HepG2 (cell line): ENCODE measurements around the gene ZNRF3. TPM values are rescaled to one million over a fixed set of nuclear protein-coding genes. Genes with fewer than 3 reads are reported as not detected.
A peak's percentile ranks its signal among the peaks of the same experiment; 100 is the strongest.

ENCODE experiments used
- CCAR2 ChIP-seq: fragments of 200-400 bp; formaldehyde crosslinking; optimal IDR thresholded peaks from 2 replicates; pipeline ENCODE3; 2018; ENCODE audit warnings: low read depth, mild to moderate bottlenecking, low read length, moderate library complexity
- ELF3 ChIP-seq: IDR thresholded peaks from 2 replicates; pipeline ENCODE4 v1.6.1; 2016; ENCODE audit warnings: missing genetic modification reagents, missing compliant biosample characterization
- NONO ChIP-seq, 2 experiments: fragments of 450-650 bp in 1 of 2; sonication (generic) in 1 of 2; formaldehyde crosslinking in 1 of 2; IDR thresholded peaks in 1 of 2; conservative IDR thresholded peaks in 1 of 2; 2 replicates each; pipeline versions ENCODE4 v1.6.1 to v1.8.0; 2017 to 2022; ENCODE audit warnings: mild to moderate bottlenecking in 1 of 2, missing genetic modification reagents in 1 of 2, moderate library complexity in 1 of 2
- SMAD1 ChIP-seq: sonication (generic); formaldehyde crosslinking; IDR thresholded peaks from 2 replicates; pipeline ENCODE4 v1.4.0; 2020; ENCODE audit warnings: missing genetic modification reagents, low read depth, mild to moderate bottlenecking, borderline replicate concordance
- SRSF9 ChIP-seq: fragments of 200-400 bp; formaldehyde crosslinking; IDR thresholded peaks from 2 replicates; pipeline ENCODE4 v1.6.1; 2018; ENCODE audit warnings: borderline replicate concordance, mild to moderate bottlenecking, low read depth, low read length; ENCODE audit not compliant: insufficient read depth, poor library complexity, severe bottlenecking
- TBX3 ChIP-seq: fragments of 450-650 bp; IDR thresholded peaks from 2 replicates; pipeline ENCODE4 v1.6.1; 2017; ENCODE audit warnings: antibody characterized with exemption, mild to moderate bottlenecking, inconsistent platforms, borderline replicate concordance
- ZBTB20 ChIP-seq: sonication (generic); formaldehyde crosslinking; IDR thresholded peaks from 2 replicates; pipeline ENCODE4 v1.8.1; 2023; ENCODE audit warnings: missing genetic modification reagents, low read depth, mild to moderate bottlenecking, borderline replicate concordance
- polyA plus RNA-seq, 8 experiments: library from polyadenylated mRNA; depleted of rRNA in 3 of 8; stranded (reverse) in 7 of 8; unstranded in 1 of 8; fragments of >200 nt; fragmentation: Illumina TruSeq in 4 of 8; extraction: Trizol in 4 of 8; gene quantifications; 2 replicates each; pipeline versions ENCODE4 v1.2.1 to v1.2.3, GENCODE V29; 2011 to 2016; ENCODE audit warnings: low read depth in 4 of 8, missing spikeins in 1 of 8, mixed read lengths in 1 of 8; ENCODE audit not compliant: insufficient read depth in 1 of 8
- total RNA-seq, 5 experiments: library from RNA; depleted of rRNA; stranded (reverse); fragments of >200 nt; fragmentation: Illumina TruSeq; extraction: Trizol; gene quantifications; 2 replicates each; pipeline ENCODE4 v1.2.3, GENCODE V29; 2016; ENCODE audit warnings: low read depth in 1 of 5
- TF ChIP-seq, protein P1 (sequence below): sonication (generic); formaldehyde crosslinking; IDR thresholded peaks from 2 replicates; pipeline ENCODE4 v1.4.0; 2020; ENCODE audit warnings: missing genetic modification reagents
- TF ChIP-seq, protein P2 (sequence below): sonication (generic); formaldehyde crosslinking; IDR thresholded peaks from 2 replicates; pipeline ENCODE4 v1.5.0; 2020; ENCODE audit warnings: missing genetic modification reagents
- TF ChIP-seq, protein P3 (sequence below): sonication (generic); formaldehyde crosslinking; IDR thresholded peaks from 2 replicates; pipeline ENCODE4 v1.5.1; 2020; ENCODE audit warnings: mild to moderate bottlenecking, missing genetic modification reagents, borderline replicate concordance
- TF ChIP-seq, protein P4 (sequence below): sonication (generic); formaldehyde crosslinking; IDR thresholded peaks from 2 replicates; pipeline ENCODE4 v1.5.1; 2020; ENCODE audit warnings: missing genetic modification reagents, mild to moderate bottlenecking, borderline replicate concordance
- TF ChIP-seq, protein P5 (sequence below), 2 experiments: IDR thresholded peaks; 2 replicates each; pipeline ENCODE4 v1.6.1; 2011 to 2012; ENCODE audit warnings: low read length in 2 of 2, borderline replicate concordance in 1 of 2, low read depth in 1 of 2, mild to moderate bottlenecking in 1 of 2, moderate library complexity in 1 of 2
- TF ChIP-seq, protein P6 (sequence below): sonication (generic); formaldehyde crosslinking; IDR thresholded peaks from 2 replicates; pipeline ENCODE4 v1.5.0; 2020; ENCODE audit warnings: missing genetic modification reagents

Gene ZNRF3
- total and polyA plus RNA-seq, 2 of the 13 experiments (the other 11 are each of a cell fraction or from before 2014, with no cell fraction given): 20.3 to 36.7 TPM

DNA sequence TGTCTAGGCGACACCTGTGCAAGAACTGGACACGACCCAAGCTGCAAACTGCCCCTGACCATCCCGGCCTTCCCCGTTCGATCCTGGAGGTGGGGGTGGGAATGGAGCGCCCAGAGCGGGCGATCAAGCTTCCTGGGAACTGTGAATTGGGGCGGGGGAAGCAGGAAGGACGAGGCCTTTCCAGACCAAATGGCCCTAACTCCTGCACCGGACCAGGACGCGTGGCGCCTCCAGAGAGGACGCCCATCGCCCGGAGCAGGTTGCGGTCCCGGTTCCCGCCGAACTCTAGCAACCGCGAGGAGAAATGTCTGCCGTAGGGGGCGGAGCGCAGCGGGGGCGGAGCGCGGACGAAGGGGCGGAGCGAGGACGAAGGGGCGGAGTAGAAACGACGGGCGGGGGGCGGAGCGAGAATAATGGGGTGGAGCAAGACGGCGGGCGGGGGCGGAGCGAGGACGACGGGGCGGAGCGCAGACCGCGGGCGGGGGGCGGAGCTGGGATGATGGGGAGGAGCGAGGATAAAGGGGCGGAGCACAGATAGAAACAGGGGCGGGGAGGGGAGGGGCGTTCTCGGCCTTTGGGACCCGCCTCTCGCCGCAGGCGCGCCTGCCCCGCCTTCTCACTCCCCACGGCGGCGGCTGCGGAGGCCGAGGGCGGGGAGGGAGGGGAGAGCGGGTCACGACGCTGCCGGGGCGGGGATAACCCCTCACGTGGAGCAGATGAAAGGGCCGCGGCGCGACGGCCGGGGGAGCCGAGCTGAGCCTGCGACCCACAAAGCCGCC is at the start of gene ZNRF3 (continued):
- TF ChIP-seq SMAD1 (CRISPR knock-in tag) (0 out of 2 replicates have a peak, but pooled peaks have one; percentile 63), SRSF9 (no peak), TBX3 (no peak), NONO (IDR thresholded peaks at IDR 0.05) (no peak), NONO (CRISPR knock-in tag; conservative IDR thresholded peaks at IDR 0.05) (peak; percentile 44), CCAR2 (no peak), ZBTB20 (CRISPR knock-in tag) (no peak; the same call in 1 of the 2 replicates), ELF3 (peak; percentile 18; the same call in 1 of the 2 replicates)
- TF ChIP-seq, protein P1, sequence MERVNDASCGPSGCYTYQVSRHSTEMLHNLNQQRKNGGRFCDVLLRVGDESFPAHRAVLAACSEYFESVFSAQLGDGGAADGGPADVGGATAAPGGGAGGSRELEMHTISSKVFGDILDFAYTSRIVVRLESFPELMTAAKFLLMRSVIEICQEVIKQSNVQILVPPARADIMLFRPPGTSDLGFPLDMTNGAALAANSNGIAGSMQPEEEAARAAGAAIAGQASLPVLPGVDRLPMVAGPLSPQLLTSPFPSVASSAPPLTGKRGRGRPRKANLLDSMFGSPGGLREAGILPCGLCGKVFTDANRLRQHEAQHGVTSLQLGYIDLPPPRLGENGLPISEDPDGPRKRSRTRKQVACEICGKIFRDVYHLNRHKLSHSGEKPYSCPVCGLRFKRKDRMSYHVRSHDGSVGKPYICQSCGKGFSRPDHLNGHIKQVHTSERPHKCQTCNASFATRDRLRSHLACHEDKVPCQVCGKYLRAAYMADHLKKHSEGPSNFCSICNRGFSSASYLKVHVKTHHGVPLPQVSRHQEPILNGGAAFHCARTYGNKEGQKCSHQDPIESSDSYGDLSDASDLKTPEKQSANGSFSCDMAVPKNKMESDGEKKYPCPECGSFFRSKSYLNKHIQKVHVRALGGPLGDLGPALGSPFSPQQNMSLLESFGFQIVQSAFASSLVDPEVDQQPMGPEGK (CRISPR knock-in tag): peak; percentile 76
- TF ChIP-seq, protein P2, sequence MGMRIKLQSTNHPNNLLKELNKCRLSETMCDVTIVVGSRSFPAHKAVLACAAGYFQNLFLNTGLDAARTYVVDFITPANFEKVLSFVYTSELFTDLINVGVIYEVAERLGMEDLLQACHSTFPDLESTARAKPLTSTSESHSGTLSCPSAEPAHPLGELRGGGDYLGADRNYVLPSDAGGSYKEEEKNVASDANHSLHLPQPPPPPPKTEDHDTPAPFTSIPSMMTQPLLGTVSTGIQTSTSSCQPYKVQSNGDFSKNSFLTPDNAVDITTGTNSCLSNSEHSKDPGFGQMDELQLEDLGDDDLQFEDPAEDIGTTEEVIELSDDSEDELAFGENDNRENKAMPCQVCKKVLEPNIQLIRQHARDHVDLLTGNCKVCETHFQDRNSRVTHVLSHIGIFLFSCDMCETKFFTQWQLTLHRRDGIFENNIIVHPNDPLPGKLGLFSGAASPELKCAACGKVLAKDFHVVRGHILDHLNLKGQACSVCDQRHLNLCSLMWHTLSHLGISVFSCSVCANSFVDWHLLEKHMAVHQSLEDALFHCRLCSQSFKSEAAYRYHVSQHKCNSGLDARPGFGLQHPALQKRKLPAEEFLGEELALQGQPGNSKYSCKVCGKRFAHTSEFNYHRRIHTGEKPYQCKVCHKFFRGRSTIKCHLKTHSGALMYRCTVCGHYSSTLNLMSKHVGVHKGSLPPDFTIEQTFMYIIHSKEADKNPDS (CRISPR knock-in tag): no peak
- TF ChIP-seq, protein P3, sequence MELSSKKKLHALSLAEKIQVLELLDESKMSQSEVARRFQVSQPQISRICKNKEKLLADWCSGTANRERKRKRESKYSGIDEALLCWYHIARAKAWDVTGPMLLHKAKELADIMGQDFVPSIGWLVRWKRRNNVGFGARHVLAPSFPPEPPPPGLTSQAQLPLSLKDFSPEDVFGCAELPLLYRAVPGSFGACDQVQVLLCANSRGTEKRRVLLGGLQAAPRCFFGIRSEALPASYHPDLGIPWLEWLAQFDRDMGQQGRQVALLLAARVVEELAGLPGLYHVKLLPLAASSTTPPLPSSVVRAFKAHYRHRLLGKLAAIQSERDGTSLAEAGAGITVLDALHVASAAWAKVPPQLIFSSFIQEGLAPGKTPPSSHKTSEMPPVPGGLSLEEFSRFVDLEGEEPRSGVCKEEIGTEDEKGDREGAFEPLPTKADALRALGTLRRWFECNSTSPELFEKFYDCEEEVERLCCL (CRISPR knock-in tag): no peak
- TF ChIP-seq, protein P4, sequence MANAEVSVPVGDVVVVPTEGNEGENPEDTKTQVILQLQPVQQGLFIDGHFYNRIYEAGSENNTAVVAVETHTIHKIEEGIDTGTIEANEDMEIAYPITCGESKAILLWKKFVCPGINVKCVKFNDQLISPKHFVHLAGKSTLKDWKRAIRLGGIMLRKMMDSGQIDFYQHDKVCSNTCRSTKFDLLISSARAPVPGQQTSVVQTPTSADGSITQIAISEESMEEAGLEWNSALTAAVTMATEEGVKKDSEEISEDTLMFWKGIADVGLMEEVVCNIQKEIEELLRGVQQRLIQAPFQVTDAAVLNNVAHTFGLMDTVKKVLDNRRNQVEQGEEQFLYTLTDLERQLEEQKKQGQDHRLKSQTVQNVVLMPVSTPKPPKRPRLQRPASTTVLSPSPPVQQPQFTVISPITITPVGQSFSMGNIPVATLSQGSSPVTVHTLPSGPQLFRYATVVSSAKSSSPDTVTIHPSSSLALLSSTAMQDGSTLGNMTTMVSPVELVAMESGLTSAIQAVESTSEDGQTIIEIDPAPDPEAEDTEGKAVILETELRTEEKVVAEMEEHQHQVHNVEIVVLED (CRISPR knock-in tag): peak; percentile 69; the same call in 1 of the 2 replicates
- TF ChIP-seq, protein P5, sequence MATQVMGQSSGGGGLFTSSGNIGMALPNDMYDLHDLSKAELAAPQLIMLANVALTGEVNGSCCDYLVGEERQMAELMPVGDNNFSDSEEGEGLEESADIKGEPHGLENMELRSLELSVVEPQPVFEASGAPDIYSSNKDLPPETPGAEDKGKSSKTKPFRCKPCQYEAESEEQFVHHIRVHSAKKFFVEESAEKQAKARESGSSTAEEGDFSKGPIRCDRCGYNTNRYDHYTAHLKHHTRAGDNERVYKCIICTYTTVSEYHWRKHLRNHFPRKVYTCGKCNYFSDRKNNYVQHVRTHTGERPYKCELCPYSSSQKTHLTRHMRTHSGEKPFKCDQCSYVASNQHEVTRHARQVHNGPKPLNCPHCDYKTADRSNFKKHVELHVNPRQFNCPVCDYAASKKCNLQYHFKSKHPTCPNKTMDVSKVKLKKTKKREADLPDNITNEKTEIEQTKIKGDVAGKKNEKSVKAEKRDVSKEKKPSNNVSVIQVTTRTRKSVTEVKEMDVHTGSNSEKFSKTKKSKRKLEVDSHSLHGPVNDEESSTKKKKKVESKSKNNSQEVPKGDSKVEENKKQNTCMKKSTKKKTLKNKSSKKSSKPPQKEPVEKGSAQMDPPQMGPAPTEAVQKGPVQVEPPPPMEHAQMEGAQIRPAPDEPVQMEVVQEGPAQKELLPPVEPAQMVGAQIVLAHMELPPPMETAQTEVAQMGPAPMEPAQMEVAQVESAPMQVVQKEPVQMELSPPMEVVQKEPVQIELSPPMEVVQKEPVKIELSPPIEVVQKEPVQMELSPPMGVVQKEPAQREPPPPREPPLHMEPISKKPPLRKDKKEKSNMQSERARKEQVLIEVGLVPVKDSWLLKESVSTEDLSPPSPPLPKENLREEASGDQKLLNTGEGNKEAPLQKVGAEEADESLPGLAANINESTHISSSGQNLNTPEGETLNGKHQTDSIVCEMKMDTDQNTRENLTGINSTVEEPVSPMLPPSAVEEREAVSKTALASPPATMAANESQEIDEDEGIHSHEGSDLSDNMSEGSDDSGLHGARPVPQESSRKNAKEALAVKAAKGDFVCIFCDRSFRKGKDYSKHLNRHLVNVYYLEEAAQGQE (IDR thresholded peaks at IDR 0.05; ENCODE audit: borderline replicate concordance in 1 of 2, low read depth in 1 of 2, low read length in 2 of 2): no peak
- TF ChIP-seq, protein P6, sequence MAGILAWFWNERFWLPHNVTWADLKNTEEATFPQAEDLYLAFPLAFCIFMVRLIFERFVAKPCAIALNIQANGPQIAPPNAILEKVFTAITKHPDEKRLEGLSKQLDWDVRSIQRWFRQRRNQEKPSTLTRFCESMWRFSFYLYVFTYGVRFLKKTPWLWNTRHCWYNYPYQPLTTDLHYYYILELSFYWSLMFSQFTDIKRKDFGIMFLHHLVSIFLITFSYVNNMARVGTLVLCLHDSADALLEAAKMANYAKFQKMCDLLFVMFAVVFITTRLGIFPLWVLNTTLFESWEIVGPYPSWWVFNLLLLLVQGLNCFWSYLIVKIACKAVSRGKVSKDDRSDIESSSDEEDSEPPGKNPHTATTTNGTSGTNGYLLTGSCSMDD: no peak
